ENCODE measurements around the gene TSC22D1.
A peak's percentile ranks its signal among the peaks of the same experiment; 100 is the strongest.

TSC22D1 gene

DNA sequence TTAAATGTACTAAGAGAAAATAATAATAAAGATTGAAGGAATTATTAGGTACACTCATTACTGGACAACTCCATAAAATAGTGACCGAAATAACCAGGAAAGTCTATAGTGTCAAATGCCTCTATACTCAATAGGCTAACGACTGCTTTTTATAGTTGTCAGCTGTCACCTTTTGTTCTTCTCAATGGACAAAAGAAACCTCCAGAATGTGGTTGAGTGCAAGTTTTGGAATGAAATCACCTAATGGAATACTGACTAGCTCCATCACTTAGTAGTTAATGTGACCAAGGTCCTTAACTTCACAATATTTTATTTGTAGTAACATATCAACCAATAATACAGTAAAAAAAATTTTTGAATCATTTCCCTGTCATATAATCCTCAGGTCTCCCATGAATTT is 18.1 kb downstream of the TSC22D1 start:
- H3K4me3 ChIP-seq (ENCODE audit: control insufficient read depth in 1 of 7, extremely low read depth in 1 of 7, insufficient read depth in 4 of 7, low read depth in 2 of 7, low read length in 6 of 7) = no peak overlapping the region
- no peak overlapping the region for H3K27ac ChIP-seq (ENCODE audit: insufficient read depth in 1 of 2, low read depth in 1 of 2, low read length in 2 of 2, poor library complexity in 1 of 2, severe bottlenecking in 2 of 2)
- H3K36me3 ChIP-seq (ENCODE audit: control insufficient read depth in 4 of 4, insufficient read depth in 4 of 4, low read length in 3 of 4) = peaks cover 0 to 3% (median 3%) of the 10 kb centered on the region in 4 experiments
- ChIA-PET POLR2A (no interaction called here), CTCF (interaction anchor here (1.4 to 1.5 kb wide), 2 partner anchors 14 to 66 kb away, joined by 3 to 5 read pairs; no protein-coding TSS in a partner anchor)
- DNase-seq = no peak
- 83% methylated on average over 1 of the region's 2 CpGs for WGBS (ENCODE audit: insufficient coverage)
- no peaks in the 10 kb centered on the region for H3K27me3 ChIP-seq (replicated peaks in 2 of 5; ENCODE audit: control insufficient read depth in 4 of 5, insufficient read depth in 5 of 5, low read length in 4 of 5)
- H3K9me3 ChIP-seq (ENCODE audit: control extremely low read depth in 1 of 5, control insufficient read depth in 4 of 5, insufficient read depth in 2 of 5, low read depth in 1 of 5, low read length in 4 of 5) = no peaks in the 10 kb centered on the region
- H3K4me1 ChIP-seq (ENCODE audit: control extremely low read depth in 1 of 4, control insufficient read depth in 4 of 4, insufficient read depth in 4 of 4, low read length in 3 of 4) = no peaks in the 10 kb centered on the region

DNA sequence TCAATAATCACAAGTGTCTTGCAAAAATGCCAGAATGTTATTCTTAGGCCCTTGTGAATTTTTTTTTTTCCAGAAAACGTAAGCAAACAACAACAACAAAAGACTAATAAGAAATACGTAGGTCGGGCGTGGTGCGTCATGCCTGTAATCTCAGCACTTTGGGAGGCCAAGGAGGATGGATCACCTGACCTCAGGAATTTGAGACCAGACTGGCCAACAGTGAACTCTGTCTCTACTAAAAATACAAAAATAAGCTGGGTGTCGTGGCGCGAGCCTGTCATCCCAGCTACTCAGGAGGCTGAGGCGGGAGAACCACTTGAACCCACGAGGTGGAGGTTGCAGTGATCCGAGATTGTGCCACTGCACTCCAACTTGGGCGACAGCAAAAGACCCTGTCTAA is 20.9 kb downstream of the TSC22D1 start:
- no peak overlapping the region for H3K4me3 ChIP-seq (ENCODE audit: control insufficient read depth in 1 of 7, extremely low read depth in 1 of 7, insufficient read depth in 4 of 7, low read depth in 2 of 7, low read length in 6 of 7)
- H3K4me1 ChIP-seq (ENCODE audit: control extremely low read depth in 1 of 4, control insufficient read depth in 4 of 4, insufficient read depth in 4 of 4, low read length in 3 of 4) = no peaks in the 10 kb centered on the region
- 100% methylated on average over 7 of the region's 12 CpGs for WGBS (ENCODE audit: insufficient coverage)
- CTCF ChIA-PET = no interaction called here
- H3K27ac ChIP-seq (ENCODE audit: insufficient read depth in 1 of 2, low read depth in 1 of 2, low read length in 2 of 2, poor library complexity in 1 of 2, severe bottlenecking in 2 of 2) = no peak overlapping the region
- no peaks in the 10 kb centered on the region for H3K27me3 ChIP-seq (replicated peaks in 2 of 5; ENCODE audit: control insufficient read depth in 4 of 5, insufficient read depth in 5 of 5, low read length in 4 of 5)
- peaks cover 0 to 12% (median 5%) of the 10 kb centered on the region in 4 experiments for H3K36me3 ChIP-seq (ENCODE audit: control insufficient read depth in 4 of 4, insufficient read depth in 4 of 4, low read length in 3 of 4)
- no peak for DNase-seq
- H3K9me3 ChIP-seq (ENCODE audit: control extremely low read depth in 1 of 5, control insufficient read depth in 4 of 5, insufficient read depth in 2 of 5, low read depth in 1 of 5, low read length in 4 of 5) = no peaks in the 10 kb centered on the region
- POLR2A ChIA-PET = no interaction called here

DNA sequence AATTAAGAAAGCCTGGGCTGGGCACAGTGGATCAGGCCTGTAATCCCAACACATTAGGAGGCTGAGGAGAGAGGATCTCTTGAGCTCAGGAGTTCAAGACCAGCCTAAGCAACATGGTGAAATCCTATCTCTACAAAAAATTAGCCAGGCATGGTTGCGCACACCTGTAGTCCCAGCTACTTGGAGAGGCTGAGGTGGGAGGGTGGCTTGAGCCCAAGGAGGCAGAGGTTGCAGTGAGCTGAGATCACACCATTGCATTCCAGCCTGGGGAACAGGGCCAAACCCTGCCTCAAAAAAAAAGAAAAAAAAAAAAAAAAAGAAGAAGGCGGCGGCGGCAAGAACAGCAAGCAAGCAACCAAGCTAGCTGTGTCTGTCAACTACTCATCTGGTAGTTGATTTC is 26.7 kb downstream of the TSC22D1 start:
- no peak overlapping the region for H3K4me3 ChIP-seq (ENCODE audit: control insufficient read depth in 1 of 7, extremely low read depth in 1 of 7, insufficient read depth in 4 of 7, low read depth in 2 of 7, low read length in 6 of 7)
- H3K27ac ChIP-seq (ENCODE audit: insufficient read depth in 1 of 2, low read depth in 1 of 2, low read length in 2 of 2, poor library complexity in 1 of 2, severe bottlenecking in 2 of 2) = no peak overlapping the region
- 100% methylated on average over 1 of the region's 4 CpGs for WGBS (ENCODE audit: insufficient coverage)
- H3K4me1 ChIP-seq (ENCODE audit: control extremely low read depth in 1 of 4, control insufficient read depth in 4 of 4, insufficient read depth in 4 of 4, low read length in 3 of 4) = peaks cover 0 to 10% (median 2%) of the 10 kb centered on the region in 4 experiments
- peaks cover 0 to 12% (median 2%) of the 10 kb centered on the region in 4 experiments for H3K36me3 ChIP-seq (ENCODE audit: control insufficient read depth in 4 of 4, insufficient read depth in 4 of 4, low read length in 3 of 4)
- no peak for DNase-seq
- CTCF ChIA-PET = interaction anchor here (1.0 kb wide), 1 partner anchor 20 kb away, joined by 3 read pairs; no protein-coding TSS in a partner anchor
- no peaks in the 10 kb centered on the region for H3K9me3 ChIP-seq (ENCODE audit: control extremely low read depth in 1 of 5, control insufficient read depth in 4 of 5, insufficient read depth in 2 of 5, low read depth in 1 of 5, low read length in 4 of 5)
- no peaks in the 10 kb centered on the region for H3K27me3 ChIP-seq (replicated peaks in 2 of 5; ENCODE audit: control insufficient read depth in 4 of 5, insufficient read depth in 5 of 5, low read length in 4 of 5)
- POLR2A ChIA-PET = no interaction called here

DNA sequence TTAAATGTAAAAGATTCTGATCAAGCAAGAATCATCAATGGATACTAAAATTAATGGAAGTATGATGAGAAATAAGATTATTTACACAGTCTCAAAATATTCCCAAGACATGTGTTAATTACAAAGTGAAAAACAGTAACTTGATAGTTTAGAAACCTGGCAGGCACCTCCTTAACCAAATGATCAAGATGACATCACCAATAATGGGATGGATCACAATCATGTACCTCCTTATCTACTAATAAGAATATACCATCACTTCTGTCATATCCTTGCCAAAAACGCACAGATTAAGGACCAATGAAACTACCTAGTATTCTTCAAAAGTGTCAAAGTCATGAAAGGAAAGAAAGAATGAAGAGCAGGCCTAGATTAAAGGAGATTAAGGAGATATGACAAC is 30.0 kb downstream of the TSC22D1 start:
- no peaks in the 10 kb centered on the region for H3K27me3 ChIP-seq (replicated peaks in 2 of 5; ENCODE audit: control insufficient read depth in 4 of 5, insufficient read depth in 5 of 5, low read length in 4 of 5)
- no peak for DNase-seq
- H3K27ac ChIP-seq (ENCODE audit: insufficient read depth in 1 of 2, low read depth in 1 of 2, low read length in 2 of 2, poor library complexity in 1 of 2, severe bottlenecking in 2 of 2) = no peak overlapping the region
- H3K9me3 ChIP-seq (ENCODE audit: control extremely low read depth in 1 of 5, control insufficient read depth in 4 of 5, insufficient read depth in 2 of 5, low read depth in 1 of 5, low read length in 4 of 5) = no peaks in the 10 kb centered on the region
- peaks cover 0 to 17% (median 6%) of the 10 kb centered on the region in 4 experiments for H3K4me1 ChIP-seq (ENCODE audit: control extremely low read depth in 1 of 4, control insufficient read depth in 4 of 4, insufficient read depth in 4 of 4, low read length in 3 of 4)
- ChIA-PET CTCF (no interaction called here), POLR2A (no interaction called here)
- no peak overlapping the region for H3K4me3 ChIP-seq (ENCODE audit: control insufficient read depth in 1 of 7, extremely low read depth in 1 of 7, insufficient read depth in 4 of 7, low read depth in 2 of 7, low read length in 6 of 7)
- WGBS (ENCODE audit: insufficient coverage) = no CpG with 5 or more reads among the region's 1 CpG
- no peaks in the 10 kb centered on the region for H3K36me3 ChIP-seq (ENCODE audit: control insufficient read depth in 4 of 4, insufficient read depth in 4 of 4, low read length in 3 of 4)

DNA sequence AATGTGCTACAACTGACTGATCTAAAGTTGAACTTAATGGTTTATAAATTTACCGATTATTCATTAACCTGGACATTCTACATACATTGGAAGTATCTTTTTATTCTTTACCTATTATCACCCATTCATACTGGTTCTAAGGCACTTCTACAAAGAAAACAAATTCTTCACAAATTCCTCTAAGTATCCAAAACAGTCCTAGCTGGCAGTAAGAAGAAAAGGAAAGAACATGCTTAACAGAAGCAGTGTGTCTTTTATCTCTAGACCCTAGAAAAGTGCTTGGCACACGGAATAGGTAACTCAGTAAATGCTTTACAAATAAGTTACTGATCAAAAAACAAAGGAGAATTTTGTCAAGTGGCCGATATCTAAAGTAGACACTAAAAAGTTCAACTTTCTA is 32.8 kb downstream of the TSC22D1 start:
- no peak overlapping the region for H3K4me3 ChIP-seq (ENCODE audit: control insufficient read depth in 1 of 7, extremely low read depth in 1 of 7, insufficient read depth in 4 of 7, low read depth in 2 of 7, low read length in 6 of 7)
- H3K4me1 ChIP-seq (ENCODE audit: control extremely low read depth in 1 of 4, control insufficient read depth in 4 of 4, insufficient read depth in 4 of 4, low read length in 3 of 4) = peaks cover 0 to 17% (median 6%) of the 10 kb centered on the region in 4 experiments
- no peaks in the 10 kb centered on the region for H3K27me3 ChIP-seq (replicated peaks in 2 of 5; ENCODE audit: control insufficient read depth in 4 of 5, insufficient read depth in 5 of 5, low read length in 4 of 5)
- WGBS (ENCODE audit: insufficient coverage) = 100% methylated on average over 3 of the region's 3 CpGs
- H3K36me3 ChIP-seq (ENCODE audit: control insufficient read depth in 4 of 4, insufficient read depth in 4 of 4, low read length in 3 of 4) = peaks cover 7 to 12% (median 9%) of the 10 kb centered on the region in 4 experiments
- POLR2A ChIA-PET = no interaction called here
- CTCF ChIA-PET = interaction anchor here (1.5 to 1.6 kb wide), 2 partner anchors 19 to 27 kb away, joined by 3 to 4 read pairs; no protein-coding TSS in a partner anchor
- no peak for DNase-seq
- H3K9me3 ChIP-seq (ENCODE audit: control extremely low read depth in 1 of 5, control insufficient read depth in 4 of 5, insufficient read depth in 2 of 5, low read depth in 1 of 5, low read length in 4 of 5) = no peaks in the 10 kb centered on the region
- H3K27ac ChIP-seq (ENCODE audit: insufficient read depth in 1 of 2, low read depth in 1 of 2, low read length in 2 of 2, poor library complexity in 1 of 2, severe bottlenecking in 2 of 2) = no peak overlapping the region

DNA sequence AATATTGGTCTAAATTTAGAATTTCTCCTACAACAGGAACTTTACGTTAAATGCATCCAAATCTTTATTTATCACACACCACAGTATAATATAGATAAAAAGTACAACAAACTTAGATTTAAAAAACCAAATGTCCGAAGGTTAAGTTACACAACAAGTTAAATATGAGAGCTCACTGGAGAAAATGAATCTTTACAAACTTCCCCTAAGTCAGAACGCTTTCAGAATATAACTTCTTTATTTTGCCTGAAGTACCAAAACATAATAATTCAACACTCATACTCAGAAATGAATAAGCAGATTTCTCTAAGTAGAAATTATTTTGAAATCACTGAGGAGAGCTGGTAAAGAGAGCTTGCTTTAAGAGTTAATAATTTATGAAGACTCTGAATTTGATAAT is 33.8 kb downstream of the TSC22D1 start:
- Histone ChIP-seq H3K36me3 (ENCODE audit: control insufficient read depth in 4 of 4, insufficient read depth in 4 of 4, low read length in 3 of 4) (peaks cover 7 to 15% (median 10%) of the 10 kb centered on the region in 4 experiments), H3K4me3 (ENCODE audit: control insufficient read depth in 1 of 7, extremely low read depth in 1 of 7, insufficient read depth in 4 of 7, low read depth in 2 of 7, low read length in 6 of 7) (peak overlapping the region in 1 of 7 experiments; percentile 19), H3K4me1 (ENCODE audit: control extremely low read depth in 1 of 4, control insufficient read depth in 4 of 4, insufficient read depth in 4 of 4, low read length in 3 of 4) (peaks cover 0 to 11% (median 6%) of the 10 kb centered on the region in 4 experiments), H3K27me3 (replicated peaks in 2 of 5; ENCODE audit: control insufficient read depth in 4 of 5, insufficient read depth in 5 of 5, low read length in 4 of 5) (no peaks in the 10 kb centered on the region), H3K27ac (ENCODE audit: insufficient read depth in 1 of 2, low read depth in 1 of 2, low read length in 2 of 2, poor library complexity in 1 of 2, severe bottlenecking in 2 of 2) (no peak overlapping the region), H3K9me3 (ENCODE audit: control extremely low read depth in 1 of 5, control insufficient read depth in 4 of 5, insufficient read depth in 2 of 5, low read depth in 1 of 5, low read length in 4 of 5) (no peaks in the 10 kb centered on the region)
- CTCF ChIA-PET = interaction anchor here (0.9 to 1.6 kb wide), 2 partner anchors 9 to 26 kb away, joined by 4 read pairs; no protein-coding TSS in a partner anchor
- 0% methylated on average over 1 of the region's 3 CpGs for WGBS (ENCODE audit: insufficient coverage)
- peak; percentile 5 to 40 (median 23) for DNase-seq
- POLR2A ChIA-PET = no interaction called here

DNA sequence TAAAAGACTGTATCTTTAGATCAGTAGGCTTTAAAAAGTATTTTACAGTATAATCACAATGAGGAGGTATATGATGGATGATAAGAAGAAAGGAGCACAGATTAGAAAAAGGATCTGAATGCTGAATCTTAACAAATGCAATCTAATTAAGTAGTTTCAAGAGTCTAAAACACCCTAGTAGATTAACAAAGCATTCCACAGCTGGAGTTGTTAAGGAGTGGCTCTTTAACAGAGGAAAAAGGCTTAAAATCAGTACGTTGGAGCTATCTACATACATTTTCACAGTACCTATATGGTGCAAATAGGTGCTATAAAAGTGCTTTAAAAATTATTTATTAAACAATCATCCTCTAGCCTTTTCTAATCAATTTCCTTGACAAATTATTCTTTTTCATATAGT is 34.5 kb downstream of the TSC22D1 start:
- Histone ChIP-seq H3K27ac (ENCODE audit: insufficient read depth in 1 of 2, low read depth in 1 of 2, low read length in 2 of 2, poor library complexity in 1 of 2, severe bottlenecking in 2 of 2) (no peak overlapping the region), H3K27me3 (replicated peaks in 2 of 5; ENCODE audit: control insufficient read depth in 4 of 5, insufficient read depth in 5 of 5, low read length in 4 of 5) (no peaks in the 10 kb centered on the region), H3K36me3 (ENCODE audit: control insufficient read depth in 4 of 4, insufficient read depth in 4 of 4, low read length in 3 of 4) (peaks cover 7 to 15% (median 10%) of the 10 kb centered on the region in 4 experiments), H3K9me3 (ENCODE audit: control extremely low read depth in 1 of 5, control insufficient read depth in 4 of 5, insufficient read depth in 2 of 5, low read depth in 1 of 5, low read length in 4 of 5) (no peaks in the 10 kb centered on the region), H3K4me3 (ENCODE audit: control insufficient read depth in 1 of 7, extremely low read depth in 1 of 7, insufficient read depth in 4 of 7, low read depth in 2 of 7, low read length in 6 of 7) (no peak overlapping the region), H3K4me1 (ENCODE audit: control extremely low read depth in 1 of 4, control insufficient read depth in 4 of 4, insufficient read depth in 4 of 4, low read length in 3 of 4) (peaks cover 0 to 11% (median 6%) of the 10 kb centered on the region in 4 experiments)
- POLR2A ChIA-PET = no interaction called here
- CTCF ChIA-PET = interaction anchor here (1.0 to 1.2 kb wide), 2 partner anchors 18 to 58 kb away, joined by 3 to 5 read pairs; no protein-coding TSS in a partner anchor
- no peak for DNase-seq
- WGBS (ENCODE audit: insufficient coverage) = no CpG with 5 or more reads among the region's 1 CpG

All from common myeloid progenitor, CD34-positive (primary cell).